Measurements from ENCODE around the gene TM6SF1.
"Not testable (repeated sequence)": the region's sequence is repeated elsewhere in the genome, so short reads cannot be mapped to it uniquely, and the experiment has no call there.

DNA sequence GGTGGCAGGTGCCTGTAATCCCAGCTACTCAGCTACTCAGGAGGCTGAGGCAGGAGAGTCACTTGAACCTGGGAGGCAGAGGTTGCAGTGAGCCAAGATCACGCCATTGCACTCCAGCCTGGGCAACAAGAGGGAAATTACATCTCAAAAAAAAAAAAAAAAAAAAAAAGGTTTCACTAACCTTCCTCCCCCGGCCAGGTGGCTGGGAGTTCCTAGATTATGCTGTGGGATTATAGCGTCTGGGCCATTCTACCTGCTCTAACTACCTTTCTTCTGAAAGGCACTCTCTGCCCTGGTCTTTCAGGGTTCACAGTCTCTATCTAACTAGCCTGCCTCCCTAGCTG lies 15.5 kb upstream of the TM6SF1 start:
- TF ChIP-seq, protein P1, sequence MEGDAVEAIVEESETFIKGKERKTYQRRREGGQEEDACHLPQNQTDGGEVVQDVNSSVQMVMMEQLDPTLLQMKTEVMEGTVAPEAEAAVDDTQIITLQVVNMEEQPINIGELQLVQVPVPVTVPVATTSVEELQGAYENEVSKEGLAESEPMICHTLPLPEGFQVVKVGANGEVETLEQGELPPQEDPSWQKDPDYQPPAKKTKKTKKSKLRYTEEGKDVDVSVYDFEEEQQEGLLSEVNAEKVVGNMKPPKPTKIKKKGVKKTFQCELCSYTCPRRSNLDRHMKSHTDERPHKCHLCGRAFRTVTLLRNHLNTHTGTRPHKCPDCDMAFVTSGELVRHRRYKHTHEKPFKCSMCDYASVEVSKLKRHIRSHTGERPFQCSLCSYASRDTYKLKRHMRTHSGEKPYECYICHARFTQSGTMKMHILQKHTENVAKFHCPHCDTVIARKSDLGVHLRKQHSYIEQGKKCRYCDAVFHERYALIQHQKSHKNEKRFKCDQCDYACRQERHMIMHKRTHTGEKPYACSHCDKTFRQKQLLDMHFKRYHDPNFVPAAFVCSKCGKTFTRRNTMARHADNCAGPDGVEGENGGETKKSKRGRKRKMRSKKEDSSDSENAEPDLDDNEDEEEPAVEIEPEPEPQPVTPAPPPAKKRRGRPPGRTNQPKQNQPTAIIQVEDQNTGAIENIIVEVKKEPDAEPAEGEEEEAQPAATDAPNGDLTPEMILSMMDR (IDR thresholded peaks at IDR 0.05): not testable (repeated sequence)
- not testable (repeated sequence) for TF ChIP-seq ATF1 (CRISPR knock-in tag; IDR thresholded peaks at IDR 0.05); GRHL2 (CRISPR knock-in tag; IDR thresholded peaks at IDR 0.05; ENCODE audit: insufficient replicate concordance, severe bottlenecking); NFYB (CRISPR knock-in tag; conservative IDR thresholded peaks at IDR 0.05; ENCODE audit: low read depth)
- TF ChIP-seq, protein P2, sequence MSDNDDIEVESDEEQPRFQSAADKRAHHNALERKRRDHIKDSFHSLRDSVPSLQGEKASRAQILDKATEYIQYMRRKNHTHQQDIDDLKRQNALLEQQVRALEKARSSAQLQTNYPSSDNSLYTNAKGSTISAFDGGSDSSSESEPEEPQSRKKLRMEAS (CRISPR knock-in tag; IDR thresholded peaks at IDR 0.05): not testable (repeated sequence)
